Measurements from ENCODE around the gene PDE6A.

The PDE6A gene

GRCh38 chr5:149816661-149817060, 127.9 kb downstream of the PDE6A start:
- no peak for DNase-seq (ENCODE audit: low spot score)
- ChIA-PET CTCF (interaction anchor here (0.7 to 2.0 kb wide), 4 partner anchors 11 to 198 kb away, joined by 3 to 6 read pairs (median 4); no protein-coding TSS in a partner anchor), POLR2A (ENCODE audit: low non-redundant PET) (interaction anchor here (0.6 kb wide), 1 partner anchor 76 kb away, joined by 3 read pairs; no protein-coding TSS in a partner anchor)
- H3K27ac ChIP-seq: no peak overlapping the region
- no peak for TF ChIP-seq CTCF (conservative IDR thresholded peaks at IDR 0.05; ENCODE audit: low read depth)

GRCh38 chr5:149811453-149811852, 133.1 kb downstream of the PDE6A start:
- TF ChIP-seq CTCF (conservative IDR thresholded peaks at IDR 0.05; ENCODE audit: low read depth): no peak
- POLR2A ChIA-PET (ENCODE audit: low non-redundant PET): no interaction called here
- CTCF ChIA-PET: interaction anchor here (1.1 kb wide), 1 partner anchor 179 kb away, joined by 3 read pairs; no protein-coding TSS in a partner anchor
- H3K27ac ChIP-seq: no peak overlapping the region
- DNase-seq (ENCODE audit: low spot score): no peak

GRCh38 chr5:149810856-149811255, 133.7 kb downstream of the PDE6A start:
- peak overlapping the region; percentile 25 for H3K27ac ChIP-seq
- ChIA-PET CTCF (interaction anchor here (0.6 kb wide), 1 partner anchor 79 kb away, joined by 5 read pairs; no protein-coding TSS in a partner anchor), POLR2A (ENCODE audit: low non-redundant PET) (no interaction called here)
- no peak for TF ChIP-seq CTCF (conservative IDR thresholded peaks at IDR 0.05; ENCODE audit: low read depth)
- no peak for DNase-seq (ENCODE audit: low spot score)

GRCh38 chr5:149809931-149810691, 134.5 kb downstream of the PDE6A start:
- no peak for DNase-seq (ENCODE audit: low spot score)
- ChIA-PET POLR2A (ENCODE audit: low non-redundant PET) (no interaction called here), CTCF (interaction anchor here (0.6 kb wide), 2 partner anchors 78 to 154 kb away, joined by 3 to 5 read pairs; no protein-coding TSS in a partner anchor)
- no peak for TF ChIP-seq CTCF (conservative IDR thresholded peaks at IDR 0.05; ENCODE audit: low read depth)
- H3K27ac ChIP-seq: peak overlapping the region; percentile 25

- TF ChIP-seq CTCF (conservative IDR thresholded peaks at IDR 0.05; ENCODE audit: low read depth): no peak
- ChIA-PET POLR2A (ENCODE audit: low non-redundant PET) (no interaction called here), CTCF (no interaction called here)
- no peak for DNase-seq (ENCODE audit: low spot score)
- H3K27ac ChIP-seq: no peak overlapping the region
Measured at GRCh38 chr5:149808264-149808982, 136.2 kb downstream of the PDE6A start.

Measured in RWPE1 (cell line).